Gastrocnemius medialis (tissue), 4 donors: ENCODE results near the gene HOXC13. TPM values are rescaled to one million over a fixed set of nuclear protein-coding genes. Genes with fewer than 3 reads are reported as not detected.

ENCODE experiments used
- ATAC-seq, 2 donors: fragments of 150-250 bp; one replicate each; pipeline ENCODE4 v1.9.1; 2016
- DNase-seq, 2 donors: peaks; one replicate each; pipeline ENCODE4 v3.0.0-alpha.2; 2019
- H3K27ac ChIP-seq, 4 donors: fragments of 200-600 bp; sonication (generic); 1 replicate in 1 of 4; 2 replicates in 3 of 4; pipeline ENCODE4 v1.5.1; 2016 to 2018; ENCODE audit warnings: mild to moderate bottlenecking in 2 of 4, moderate library complexity in 1 of 4
- H3K27me3 ChIP-seq, 3 donors: fragments of 200-600 bp; sonication (generic) in 2 of 3; 1 replicate in 1 of 3; 2 replicates in 2 of 3; pipeline versions ENCODE4 v1.5.1 to v1.6.0; 2016 to 2019; ENCODE audit warnings: mild to moderate bottlenecking in 1 of 3, moderate library complexity in 1 of 3
- H3K36me3 ChIP-seq, 2 donors: fragments of 200-600 bp; sonication (generic) in 1 of 2; one replicate each; pipeline ENCODE4 v1.5.1; 2017 to 2018
- H3K4me1 ChIP-seq, 2 donors: fragments of 200-600 bp; sonication (generic) in 1 of 2; one replicate each; pipeline ENCODE4 v1.5.1; 2016 to 2017; ENCODE audit warnings: mild to moderate bottlenecking in 2 of 2
- H3K4me3 ChIP-seq, 4 donors: fragments of 200-600 bp; sonication (generic) in 3 of 4; 1 replicate in 1 of 4; 2 replicates in 3 of 4; pipeline ENCODE4 v1.5.1; 2016 to 2019; ENCODE audit warnings: mild to moderate bottlenecking in 2 of 4
- H3K9me3 ChIP-seq, 3 donors: fragments of 200-600 bp; sonication (generic) in 2 of 3; 1 replicate in 1 of 3; 2 replicates in 2 of 3; pipeline ENCODE4 v1.5.1; 2016 to 2019
- POLR2A ChIP-seq, 2 donors: fragments of 450-650 bp; IDR thresholded peaks; one replicate each; pipeline ENCODE4 v1.6.1; 2017; ENCODE audit warnings: antibody characterized with exemption in 2 of 2, mild to moderate bottlenecking in 2 of 2, moderate library complexity in 2 of 2
- in situ Hi-C, 4 donors: fragments of 200-750 bp; cut with MboI; loops; one replicate each; pipeline versions ENCODE4 v1.15.0 to v1.8.0; 2017; ENCODE audit warnings: low sequenced_read_pairs in 4 of 4
- intact Hi-C: fragments of 100-400 bp; cut with DNase I; formaldehyde crosslinking; loops from one replicate; pipeline ENCODE4 v1.15.1; 2023; ENCODE audit warnings: low total_unique reads
- total RNA-seq, 4 donors: library from RNA; depleted of rRNA; stranded (reverse); fragments of >200 nt; gene quantifications; one replicate each; pipeline versions ENCODE4 v1.1.0 to v1.2.3, GENCODE V29; 2016
- TF ChIP-seq, protein P1 (sequence below), 5 experiments: fragments of 450-650 bp in 3 of 5; fragments of 200-600 bp in 2 of 5; sonication (generic) in 2 of 5; IDR thresholded peaks in 4 of 5; conservative IDR thresholded peaks in 1 of 5; 1 replicate in 4 of 5; 2 replicates in 1 of 5; pipeline ENCODE4 v1.5.1; 2016 to 2019; ENCODE audit warnings: antibody characterized with exemption in 5 of 5, mild to moderate bottlenecking in 3 of 5, moderate library complexity in 3 of 5

Gene HOXC13
- total RNA-seq, 4 donors from 2014 or later, result 0.10 to 0.33 TPM; not detected in 2

DNA sequence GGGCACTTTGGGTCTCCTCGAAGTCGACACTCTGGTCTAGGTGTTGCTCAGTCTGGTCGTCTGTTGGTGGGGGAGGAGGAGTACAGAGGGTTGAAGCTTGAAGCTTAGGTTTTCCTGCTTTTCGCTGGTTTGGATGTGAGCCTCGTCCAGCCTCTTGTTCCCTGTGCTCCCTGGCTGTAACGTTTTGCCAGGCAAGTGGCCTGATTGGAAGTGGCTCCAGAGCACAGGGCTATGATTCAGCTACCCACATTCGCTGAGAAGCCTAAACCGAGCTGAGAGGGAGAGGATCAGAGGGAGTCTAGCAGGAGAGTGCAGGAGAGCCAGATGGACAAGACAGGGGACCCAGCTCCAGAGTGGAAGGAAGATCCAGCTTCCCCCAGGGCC, 52.4 kb downstream of the HOXC13 start:
- Histone ChIP-seq H3K4me1 (peaks cover 63% of the 10 kb centered on the region in 2 donors), H3K27me3 (no peaks in the 10 kb centered on the region), H3K27ac (peak overlapping the region; percentile 94 to 100 (median 98)), H3K4me3 (peak overlapping the region; percentile 43 to 56 (median 47)), H3K9me3 (no peaks in the 10 kb centered on the region), H3K36me3 (no peaks in the 10 kb centered on the region)
- in situ Hi-C loops (loop anchor here in 3 of 4 donors (25.0 kb wide), 3 partner anchors 221 to 1721 kb away; partner anchors contain the start of genes GPR84 (in 2 of the 3), BLOC1S1 (in 1 of the 3), ITGA7 (in 1 of the 3) and RDH5 (in 1 of the 3)), intact Hi-C loops (loop anchor here (10.0 kb wide), 2 partner anchors 946 to 1734 kb away; partner anchors contain the start of genes CD63 and RDH5)
- TF ChIP-seq, protein P1, sequence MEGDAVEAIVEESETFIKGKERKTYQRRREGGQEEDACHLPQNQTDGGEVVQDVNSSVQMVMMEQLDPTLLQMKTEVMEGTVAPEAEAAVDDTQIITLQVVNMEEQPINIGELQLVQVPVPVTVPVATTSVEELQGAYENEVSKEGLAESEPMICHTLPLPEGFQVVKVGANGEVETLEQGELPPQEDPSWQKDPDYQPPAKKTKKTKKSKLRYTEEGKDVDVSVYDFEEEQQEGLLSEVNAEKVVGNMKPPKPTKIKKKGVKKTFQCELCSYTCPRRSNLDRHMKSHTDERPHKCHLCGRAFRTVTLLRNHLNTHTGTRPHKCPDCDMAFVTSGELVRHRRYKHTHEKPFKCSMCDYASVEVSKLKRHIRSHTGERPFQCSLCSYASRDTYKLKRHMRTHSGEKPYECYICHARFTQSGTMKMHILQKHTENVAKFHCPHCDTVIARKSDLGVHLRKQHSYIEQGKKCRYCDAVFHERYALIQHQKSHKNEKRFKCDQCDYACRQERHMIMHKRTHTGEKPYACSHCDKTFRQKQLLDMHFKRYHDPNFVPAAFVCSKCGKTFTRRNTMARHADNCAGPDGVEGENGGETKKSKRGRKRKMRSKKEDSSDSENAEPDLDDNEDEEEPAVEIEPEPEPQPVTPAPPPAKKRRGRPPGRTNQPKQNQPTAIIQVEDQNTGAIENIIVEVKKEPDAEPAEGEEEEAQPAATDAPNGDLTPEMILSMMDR (IDR thresholded peaks at IDR 0.05 in 4 of 5, conservative IDR thresholded peaks at IDR 0.05 in 1 of 5), result peak in 1 of 5 experiments; percentile 6
- peak; percentile 76 to 82 for TF ChIP-seq POLR2A (IDR thresholded peaks at IDR 0.05)
- ATAC-seq (peak; percentile 56 to 73), DNase-seq (peak; percentile 85)

DNA sequence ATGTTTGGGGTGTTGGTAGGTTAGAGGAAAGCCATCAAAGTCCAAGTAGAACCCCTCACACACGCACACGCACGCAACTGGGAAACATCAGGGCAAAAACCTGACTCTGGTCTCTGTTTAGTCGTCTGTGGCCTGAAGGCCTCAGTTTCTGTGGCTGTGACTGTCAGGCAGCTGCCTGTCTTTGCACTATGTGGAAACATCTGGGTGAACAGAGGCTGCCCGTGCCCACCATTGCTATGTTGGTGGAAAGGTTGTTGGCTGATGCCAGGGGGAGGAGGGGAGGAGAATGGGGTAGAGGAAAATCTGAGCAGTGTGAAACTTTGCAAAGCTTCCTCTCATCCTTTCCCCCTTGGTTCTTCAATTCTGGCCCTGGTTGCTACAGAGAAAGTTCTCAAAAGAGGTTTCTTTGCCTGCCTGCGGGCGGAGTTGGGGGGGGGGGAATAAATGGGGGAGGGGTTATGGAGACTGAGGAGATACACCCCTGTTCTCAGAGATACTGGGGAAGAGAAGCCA, 53.8 kb downstream of the HOXC13 start:
- H3K36me3 ChIP-seq, result no peaks in the 10 kb centered on the region
- H3K4me3 ChIP-seq, result peak overlapping the region in 1 of 4 donors; percentile 64
- in situ Hi-C loops, result loop anchor here in 3 of 4 donors (25.0 kb wide), 3 partner anchors 220 to 1720 kb away; partner anchors contain the start of genes GPR84 (in 2 of the 3), BLOC1S1 (in 1 of the 3), ITGA7 (in 1 of the 3) and RDH5 (in 1 of the 3)
- peak overlapping the region; percentile 94 to 100 (median 98) for H3K27ac ChIP-seq
- DNase-seq (no peak), ATAC-seq (no peak)
- H3K27me3 ChIP-seq, result no peaks in the 10 kb centered on the region
- H3K9me3 ChIP-seq, result no peaks in the 10 kb centered on the region
- peaks cover 58% of the 10 kb centered on the region in 2 donors for H3K4me1 ChIP-seq
- no peak for TF ChIP-seq POLR2A (IDR thresholded peaks at IDR 0.05)
- TF ChIP-seq, protein P1 (IDR thresholded peaks at IDR 0.05 in 4 of 5, conservative IDR thresholded peaks at IDR 0.05 in 1 of 5), result no peak
- intact Hi-C loops, result loop anchor here (10.0 kb wide), 2 partner anchors 948 to 1732 kb away; partner anchors contain the start of genes CD63 and RDH5

DNA sequence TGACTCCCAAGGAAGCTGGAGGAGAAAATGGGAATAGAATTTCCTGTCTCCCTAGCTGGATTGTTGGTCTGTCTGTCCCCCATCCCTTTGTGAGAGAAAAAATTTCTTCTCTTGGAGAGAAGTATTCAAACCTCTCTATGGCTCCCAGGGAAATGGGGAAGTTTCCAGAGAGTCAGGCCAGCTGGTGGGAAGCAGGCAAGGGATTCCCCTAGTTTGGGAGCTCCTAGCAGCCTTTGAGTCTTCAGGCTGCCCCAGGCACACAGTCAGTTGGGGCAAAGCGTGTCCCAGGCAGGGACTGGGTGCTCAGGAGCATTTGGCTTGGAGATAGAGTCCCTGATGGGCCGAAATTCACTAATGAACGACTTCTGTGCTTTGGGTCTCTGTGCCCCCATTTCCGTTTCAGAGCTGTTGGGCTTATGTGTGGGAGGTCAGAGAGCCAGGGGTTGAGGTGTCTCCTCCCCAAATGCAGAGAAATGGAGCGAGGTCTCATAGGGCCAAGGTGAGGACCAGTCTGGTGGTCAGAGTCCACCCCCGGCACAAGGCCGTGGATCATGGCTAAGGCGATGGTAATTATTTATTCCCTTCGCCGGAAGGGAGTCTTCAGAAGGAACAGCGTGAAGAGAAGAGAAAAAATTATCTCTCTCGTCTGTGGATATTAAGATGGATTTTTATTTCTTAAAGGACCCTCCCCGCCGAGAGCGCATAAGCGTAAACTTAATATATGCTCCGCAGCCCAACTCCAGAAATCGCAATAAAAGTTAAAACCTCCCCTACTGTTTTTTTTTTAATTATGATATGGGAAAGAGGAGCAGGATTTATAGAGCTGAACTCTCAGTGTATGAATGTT, 54.8 kb downstream of the HOXC13 start:
- intact Hi-C loops, result loop anchor here (10.0 kb wide), 2 partner anchors 949 to 1731 kb away; partner anchors contain the start of genes CD63 and RDH5
- in situ Hi-C loops, result loop anchor here in 3 of 4 donors (25.0 kb wide), 3 partner anchors 219 to 1719 kb away; partner anchors contain the start of genes GPR84 (in 2 of the 3), BLOC1S1 (in 1 of the 3), ITGA7 (in 1 of the 3) and RDH5 (in 1 of the 3)
- H3K4me3 ChIP-seq, result peak overlapping the region; percentile 64 to 88 (median 80)
- H3K36me3 ChIP-seq, result no peaks in the 10 kb centered on the region
- ATAC-seq, result no peak
- H3K27ac ChIP-seq, result peak overlapping the region; percentile 94 to 100 (median 98)
- no peaks in the 10 kb centered on the region for H3K9me3 ChIP-seq
- peaks cover 50 to 55% of the 10 kb centered on the region in 2 donors for H3K4me1 ChIP-seq
- no peaks in the 10 kb centered on the region for H3K27me3 ChIP-seq
- no peak for TF ChIP-seq POLR2A (IDR thresholded peaks at IDR 0.05)
- TF ChIP-seq, protein P1 (IDR thresholded peaks at IDR 0.05 in 4 of 5, conservative IDR thresholded peaks at IDR 0.05 in 1 of 5), result no peak
- no peak for DNase-seq

DNA sequence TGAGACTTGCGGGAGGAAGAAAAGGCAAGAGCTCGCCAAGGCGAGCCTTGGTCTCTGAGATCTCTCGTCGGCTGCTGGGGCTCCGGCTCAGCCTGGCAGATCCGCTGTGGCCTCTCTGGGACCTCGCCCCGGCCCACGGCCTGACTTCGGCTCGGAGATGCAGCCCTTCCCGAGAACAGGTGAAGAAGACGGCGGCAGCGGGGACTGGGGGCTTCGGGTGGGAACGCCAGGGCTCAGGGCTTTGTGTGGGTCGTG, 55.3 kb downstream of the HOXC13 start:
- Histone ChIP-seq H3K4me3 (peak overlapping the region; percentile 64 to 88 (median 80)), H3K27me3 (no peaks in the 10 kb centered on the region), H3K4me1 (peaks cover 48 to 55% of the 10 kb centered on the region in 2 donors), H3K9me3 (no peaks in the 10 kb centered on the region), H3K27ac (peak overlapping the region; percentile 94 to 100 (median 98)), H3K36me3 (no peaks in the 10 kb centered on the region)
- no peak for ATAC-seq
- no peak for DNase-seq
- intact Hi-C loops (loop anchor here (10.0 kb wide), 2 partner anchors 949 to 1731 kb away; partner anchors contain the start of genes CD63 and RDH5), in situ Hi-C loops (loop anchor here in 3 of 4 donors (25.0 kb wide), 3 partner anchors 218 to 1718 kb away; partner anchors contain the start of genes GPR84 (in 2 of the 3), BLOC1S1 (in 1 of the 3), ITGA7 (in 1 of the 3) and RDH5 (in 1 of the 3))
- no peak for TF ChIP-seq POLR2A (IDR thresholded peaks at IDR 0.05)
- TF ChIP-seq, protein P1 (IDR thresholded peaks at IDR 0.05 in 4 of 5, conservative IDR thresholded peaks at IDR 0.05 in 1 of 5), result no peak
